ENCODE results near the gene KCNA2. TPM values are rescaled to one million over a fixed set of nuclear protein-coding genes. Genes with fewer than 3 reads are reported as not detected.

The KCNA2 gene
- total RNA-seq, 1 experiment from 2014 or later: not detected

- Mint-ChIP-seq H3K4me1 (ENCODE audit: insufficient read depth, unreplicated experiment) (no peaks in the 10 kb centered on the region), H3K27me3 (ENCODE audit: insufficient read depth, unreplicated experiment) (peaks cover 64% of the 10 kb centered on the region), H3K4me3 (ENCODE audit: unreplicated experiment) (no peak overlapping the region), H3K27ac (ENCODE audit: low read depth, unreplicated experiment) (no peak overlapping the region), H3K36me3 (ENCODE audit: insufficient read depth, unreplicated experiment) (no peaks in the 10 kb centered on the region), H3K9me3 (ENCODE audit: unreplicated experiment) (no peaks in the 10 kb centered on the region)
- TF ChIP-seq CTCF (IDR thresholded peaks at IDR 0.05; ENCODE audit: unreplicated experiment): no peak
- no TSS peak for BruUV-seq (replicated peaks)
- intact Hi-C loops (cut with micrococcal nuclease): no loop called here
- DNase-seq (ENCODE audit: unreplicated experiment): no peak
- ChIA-PET POLR2A (interaction anchor here (0.6 to 0.7 kb wide), 4 partner anchors 29 to 833 kb away, joined by 3 to 5 read pairs (median 3); no protein-coding TSS in a partner anchor), CTCF (interaction anchor here (0.9 to 3.1 kb wide), 4 partner anchors 10 to 426 kb away, joined by 3 to 15 read pairs (median 4); no protein-coding TSS in a partner anchor)
These were observed 1.5 kb downstream of the KCNA2 start for GRCh38 chr1:110604586-110605148.

- BruUV-seq (replicated peaks): no TSS peak
- Mint-ChIP-seq H3K4me3 (ENCODE audit: unreplicated experiment) (no peak overlapping the region), H3K4me1 (ENCODE audit: insufficient read depth, unreplicated experiment) (no peaks in the 10 kb centered on the region), H3K9me3 (ENCODE audit: unreplicated experiment) (no peaks in the 10 kb centered on the region), H3K27me3 (ENCODE audit: insufficient read depth, unreplicated experiment) (peaks cover 50% of the 10 kb centered on the region), H3K27ac (ENCODE audit: low read depth, unreplicated experiment) (no peak overlapping the region), H3K36me3 (ENCODE audit: insufficient read depth, unreplicated experiment) (no peaks in the 10 kb centered on the region)
- POLR2A ChIA-PET: no interaction called here
- DNase-seq (ENCODE audit: unreplicated experiment): no peak
- no peak for TF ChIP-seq CTCF (IDR thresholded peaks at IDR 0.05; ENCODE audit: unreplicated experiment)
- CTCF ChIA-PET: interaction anchor here (0.7 to 1.7 kb wide), 4 partner anchors 10 to 177 kb away, joined by 3 to 4 read pairs (median 3); no protein-coding TSS in a partner anchor
- intact Hi-C loops (cut with micrococcal nuclease): no loop called here
These were observed 3.1 kb downstream of the KCNA2 start for GRCh38 chr1:110603058-110603457.

- Mint-ChIP-seq H3K9me3 (ENCODE audit: unreplicated experiment) (no peaks in the 10 kb centered on the region), H3K27ac (ENCODE audit: low read depth, unreplicated experiment) (no peak overlapping the region), H3K27me3 (ENCODE audit: insufficient read depth, unreplicated experiment) (peaks cover 50% of the 10 kb centered on the region), H3K4me3 (ENCODE audit: unreplicated experiment) (no peak overlapping the region), H3K4me1 (ENCODE audit: insufficient read depth, unreplicated experiment) (no peaks in the 10 kb centered on the region), H3K36me3 (ENCODE audit: insufficient read depth, unreplicated experiment) (no peaks in the 10 kb centered on the region)
- ChIA-PET CTCF (interaction anchor here (0.7 to 1.7 kb wide), 4 partner anchors 9 to 110 kb away, joined by 3 read pairs; no protein-coding TSS in a partner anchor), POLR2A (no interaction called here)
- intact Hi-C loops (cut with micrococcal nuclease): no loop called here
- no peak for TF ChIP-seq CTCF (IDR thresholded peaks at IDR 0.05; ENCODE audit: unreplicated experiment)
- no peak for DNase-seq (ENCODE audit: unreplicated experiment)
- BruUV-seq (replicated peaks): no TSS peak
These were observed 3.7 kb downstream of the KCNA2 start for GRCh38 chr1:110602466-110602865.

GRCh38 chr1:110601332-110601731 is 4.8 kb downstream of the KCNA2 start:
- Mint-ChIP-seq H3K4me1 (ENCODE audit: insufficient read depth, unreplicated experiment) (no peaks in the 10 kb centered on the region), H3K4me3 (ENCODE audit: unreplicated experiment) (no peak overlapping the region), H3K27me3 (ENCODE audit: insufficient read depth, unreplicated experiment) (peaks cover 47% of the 10 kb centered on the region), H3K9me3 (ENCODE audit: unreplicated experiment) (no peaks in the 10 kb centered on the region), H3K36me3 (ENCODE audit: insufficient read depth, unreplicated experiment) (no peaks in the 10 kb centered on the region), H3K27ac (ENCODE audit: low read depth, unreplicated experiment) (no peak overlapping the region)
- no peak for TF ChIP-seq CTCF (IDR thresholded peaks at IDR 0.05; ENCODE audit: unreplicated experiment)
- intact Hi-C loops (cut with micrococcal nuclease): no loop called here
- CTCF ChIA-PET: interaction anchor here (0.6 to 0.8 kb wide), 3 partner anchors 34 to 270 kb away, joined by 3 to 5 read pairs (median 4); no protein-coding TSS in a partner anchor
- DNase-seq (ENCODE audit: unreplicated experiment): no peak
- BruUV-seq (replicated peaks): no TSS peak
- POLR2A ChIA-PET: interaction anchor here (0.6 kb wide), 1 partner anchor 51 kb away, joined by 3 read pairs; no protein-coding TSS in a partner anchor
